HepG2 (cell line): ENCODE results near the gene C1orf21.

Experiments
- EZH2 ChIP-seq: conservative IDR thresholded peaks from 2 replicates; pipeline ENCODE4 v1.6.1; 2012; ENCODE audit warnings: mild to moderate bottlenecking, low read depth, low read length, moderate library complexity
- GABPA ChIP-seq, 2 experiments: IDR thresholded peaks; 2 replicates each; pipeline ENCODE4 v1.6.1; 2011 to 2016; ENCODE audit warnings: low read depth in 2 of 2, low read length in 1 of 2, missing biosample characterization in 1 of 2, missing genetic modification characterization in 1 of 2
- MTF2 ChIP-seq: sonication (generic); formaldehyde crosslinking; IDR thresholded peaks from 2 replicates; pipeline ENCODE4 v1.5.0; 2020; ENCODE audit warnings: missing genetic modification reagents, borderline replicate concordance
- NFE2L1 ChIP-seq: sonication (generic); formaldehyde crosslinking; IDR thresholded peaks from 2 replicates; pipeline ENCODE4 v1.4.0; 2020; ENCODE audit warnings: missing genetic modification reagents, mild to moderate bottlenecking, borderline replicate concordance
- RAD21 ChIP-seq: fragments of 450-650 bp; formaldehyde crosslinking; IDR thresholded peaks from 2 replicates; pipeline ENCODE4 v1.5.0; 2020; ENCODE audit warnings: mild to moderate bottlenecking
- TP53 ChIP-seq: sonication (generic); formaldehyde crosslinking; conservative IDR thresholded peaks from 2 replicates; pipeline ENCODE4 v1.4.0; 2020; ENCODE audit warnings: missing genetic modification reagents
- ZNF292 ChIP-seq: sonication (generic); formaldehyde crosslinking; IDR thresholded peaks from 2 replicates; pipeline ENCODE4 v1.8.1; 2022; ENCODE audit warnings: mild to moderate bottlenecking, low read depth, missing genetic modification reagents, borderline replicate concordance
- ZSCAN22 ChIP-seq: sonication (generic); formaldehyde crosslinking; IDR thresholded peaks from 2 replicates; pipeline ENCODE4 v1.4.0; 2020; ENCODE audit warnings: mild to moderate bottlenecking, missing genetic modification reagents
- TF ChIP-seq, protein P1 (sequence below): sonication (generic); formaldehyde crosslinking; IDR thresholded peaks from 2 replicates; pipeline ENCODE4 v1.5.0; 2020; ENCODE audit warnings: mild to moderate bottlenecking, missing genetic modification reagents, moderate library complexity
- TF ChIP-seq, protein P2 (sequence below): sonication (generic); formaldehyde crosslinking; IDR thresholded peaks from 2 replicates; pipeline ENCODE4 v1.4.0; 2020; ENCODE audit warnings: missing genetic modification reagents
- TF ChIP-seq, protein P3 (sequence below), 2 experiments: fragments of 450-650 bp in 1 of 2; sonication (generic) in 1 of 2; formaldehyde crosslinking in 1 of 2; IDR thresholded peaks; 2 replicates each; pipeline versions ENCODE4 v1.6.1 to v1.8.0; 2016 to 2022; ENCODE audit warnings: antibody characterized with exemption in 1 of 2, mild to moderate bottlenecking in 1 of 2, missing genetic modification reagents in 1 of 2

- TF ChIP-seq ZNF292 (CRISPR knock-in tag), result no peak
- TF ChIP-seq, protein P1, sequence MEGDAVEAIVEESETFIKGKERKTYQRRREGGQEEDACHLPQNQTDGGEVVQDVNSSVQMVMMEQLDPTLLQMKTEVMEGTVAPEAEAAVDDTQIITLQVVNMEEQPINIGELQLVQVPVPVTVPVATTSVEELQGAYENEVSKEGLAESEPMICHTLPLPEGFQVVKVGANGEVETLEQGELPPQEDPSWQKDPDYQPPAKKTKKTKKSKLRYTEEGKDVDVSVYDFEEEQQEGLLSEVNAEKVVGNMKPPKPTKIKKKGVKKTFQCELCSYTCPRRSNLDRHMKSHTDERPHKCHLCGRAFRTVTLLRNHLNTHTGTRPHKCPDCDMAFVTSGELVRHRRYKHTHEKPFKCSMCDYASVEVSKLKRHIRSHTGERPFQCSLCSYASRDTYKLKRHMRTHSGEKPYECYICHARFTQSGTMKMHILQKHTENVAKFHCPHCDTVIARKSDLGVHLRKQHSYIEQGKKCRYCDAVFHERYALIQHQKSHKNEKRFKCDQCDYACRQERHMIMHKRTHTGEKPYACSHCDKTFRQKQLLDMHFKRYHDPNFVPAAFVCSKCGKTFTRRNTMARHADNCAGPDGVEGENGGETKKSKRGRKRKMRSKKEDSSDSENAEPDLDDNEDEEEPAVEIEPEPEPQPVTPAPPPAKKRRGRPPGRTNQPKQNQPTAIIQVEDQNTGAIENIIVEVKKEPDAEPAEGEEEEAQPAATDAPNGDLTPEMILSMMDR (CRISPR knock-in tag), result no peak
- TF ChIP-seq ZSCAN22 (CRISPR knock-in tag), result no peak
- TF ChIP-seq NFE2L1, result no peak
- no peak for TF ChIP-seq EZH2
- TF ChIP-seq, protein P2, sequence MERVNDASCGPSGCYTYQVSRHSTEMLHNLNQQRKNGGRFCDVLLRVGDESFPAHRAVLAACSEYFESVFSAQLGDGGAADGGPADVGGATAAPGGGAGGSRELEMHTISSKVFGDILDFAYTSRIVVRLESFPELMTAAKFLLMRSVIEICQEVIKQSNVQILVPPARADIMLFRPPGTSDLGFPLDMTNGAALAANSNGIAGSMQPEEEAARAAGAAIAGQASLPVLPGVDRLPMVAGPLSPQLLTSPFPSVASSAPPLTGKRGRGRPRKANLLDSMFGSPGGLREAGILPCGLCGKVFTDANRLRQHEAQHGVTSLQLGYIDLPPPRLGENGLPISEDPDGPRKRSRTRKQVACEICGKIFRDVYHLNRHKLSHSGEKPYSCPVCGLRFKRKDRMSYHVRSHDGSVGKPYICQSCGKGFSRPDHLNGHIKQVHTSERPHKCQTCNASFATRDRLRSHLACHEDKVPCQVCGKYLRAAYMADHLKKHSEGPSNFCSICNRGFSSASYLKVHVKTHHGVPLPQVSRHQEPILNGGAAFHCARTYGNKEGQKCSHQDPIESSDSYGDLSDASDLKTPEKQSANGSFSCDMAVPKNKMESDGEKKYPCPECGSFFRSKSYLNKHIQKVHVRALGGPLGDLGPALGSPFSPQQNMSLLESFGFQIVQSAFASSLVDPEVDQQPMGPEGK (CRISPR knock-in tag), result no peak
- no peak for TF ChIP-seq RAD21 (CRISPR knock-in tag)
- no peak for TF ChIP-seq GABPA (IDR thresholded peaks at IDR 0.05; ENCODE audit: low read depth, low read length)
- TF ChIP-seq GABPA (CRISPR knock-in tag; IDR thresholded peaks at IDR 0.05; ENCODE audit: low read depth), result no peak
- TF ChIP-seq MTF2 (CRISPR knock-in tag), result no peak
- TF ChIP-seq, protein P3, sequence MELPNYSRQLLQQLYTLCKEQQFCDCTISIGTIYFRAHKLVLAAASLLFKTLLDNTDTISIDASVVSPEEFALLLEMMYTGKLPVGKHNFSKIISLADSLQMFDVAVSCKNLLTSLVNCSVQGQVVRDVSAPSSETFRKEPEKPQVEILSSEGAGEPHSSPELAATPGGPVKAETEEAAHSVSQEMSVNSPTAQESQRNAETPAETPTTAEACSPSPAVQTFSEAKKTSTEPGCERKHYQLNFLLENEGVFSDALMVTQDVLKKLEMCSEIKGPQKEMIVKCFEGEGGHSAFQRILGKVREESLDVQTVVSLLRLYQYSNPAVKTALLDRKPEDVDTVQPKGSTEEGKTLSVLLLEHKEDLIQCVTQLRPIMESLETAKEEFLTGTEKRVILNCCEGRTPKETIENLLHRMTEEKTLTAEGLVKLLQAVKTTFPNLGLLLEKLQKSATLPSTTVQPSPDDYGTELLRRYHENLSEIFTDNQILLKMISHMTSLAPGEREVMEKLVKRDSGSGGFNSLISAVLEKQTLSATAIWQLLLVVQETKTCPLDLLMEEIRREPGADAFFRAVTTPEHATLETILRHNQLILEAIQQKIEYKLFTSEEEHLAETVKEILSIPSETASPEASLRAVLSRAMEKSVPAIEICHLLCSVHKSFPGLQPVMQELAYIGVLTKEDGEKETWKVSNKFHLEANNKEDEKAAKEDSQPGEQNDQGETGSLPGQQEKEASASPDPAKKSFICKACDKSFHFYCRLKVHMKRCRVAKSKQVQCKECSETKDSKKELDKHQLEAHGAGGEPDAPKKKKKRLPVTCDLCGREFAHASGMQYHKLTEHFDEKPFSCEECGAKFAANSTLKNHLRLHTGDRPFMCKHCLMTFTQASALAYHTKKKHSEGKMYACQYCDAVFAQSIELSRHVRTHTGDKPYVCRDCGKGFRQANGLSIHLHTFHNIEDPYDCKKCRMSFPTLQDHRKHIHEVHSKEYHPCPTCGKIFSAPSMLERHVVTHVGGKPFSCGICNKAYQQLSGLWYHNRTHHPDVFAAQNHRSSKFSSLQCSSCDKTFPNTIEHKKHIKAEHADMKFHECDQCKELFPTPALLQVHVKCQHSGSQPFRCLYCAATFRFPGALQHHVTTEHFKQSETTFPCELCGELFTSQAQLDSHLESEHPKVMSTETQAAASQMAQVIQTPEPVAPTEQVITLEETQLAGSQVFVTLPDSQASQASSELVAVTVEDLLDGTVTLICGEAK (IDR thresholded peaks at IDR 0.05), result no peak
- TF ChIP-seq, protein P3 (CRISPR knock-in tag; IDR thresholded peaks at IDR 0.05), result no peak
- no peak for TF ChIP-seq TP53
Observed at GRCh38 chr1:184419350-184420161, 32.7 kb downstream of the C1orf21 start.
